ENCODE data around the gene COA4.

Gene COA4

DNA sequence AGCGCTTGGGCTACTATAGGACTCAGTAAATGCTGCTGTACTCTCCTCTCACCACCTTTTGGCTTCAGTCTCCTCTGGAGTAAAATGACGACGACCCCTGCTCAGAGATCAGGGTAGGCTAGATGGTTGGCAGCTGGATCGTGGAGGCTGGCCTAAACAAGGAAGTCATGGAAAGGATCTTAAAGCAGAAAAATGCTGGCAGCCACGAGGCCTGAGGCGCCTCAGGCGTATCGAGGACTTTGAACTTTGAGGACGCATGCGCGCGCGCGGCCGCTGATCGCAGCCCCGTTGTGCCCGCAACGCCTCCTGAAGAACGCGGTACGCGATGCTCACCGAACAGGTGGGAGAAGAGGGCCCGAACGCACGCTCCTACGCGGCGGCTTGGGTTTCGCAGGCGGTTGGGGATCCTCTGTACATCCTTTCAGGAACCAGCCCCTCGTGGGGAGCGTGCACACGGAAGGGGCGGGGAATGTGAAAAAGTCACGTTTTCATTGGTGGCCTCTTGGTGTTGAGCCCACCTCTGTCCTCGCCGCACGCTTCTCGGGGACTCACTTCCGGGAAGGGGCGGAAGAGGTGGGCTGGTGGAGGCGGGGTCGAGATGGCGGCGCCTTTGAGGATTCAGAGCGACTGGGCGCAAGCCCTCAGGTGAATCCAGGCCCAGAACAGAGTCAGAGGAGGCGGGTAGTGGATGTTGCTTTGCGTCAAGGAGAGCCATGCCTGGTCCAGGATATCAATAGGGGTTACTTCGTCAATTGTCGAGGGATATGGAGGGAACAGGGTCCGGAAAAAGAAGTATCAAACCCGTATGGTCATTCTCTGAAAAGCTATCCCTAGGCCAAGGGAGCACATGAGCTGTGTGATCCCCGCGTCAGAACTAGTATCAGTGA is at the start of gene COA4, which contains the start of gene PAAF1:
COA4 (minus strand) TSS at position 423 of the 887 bp plus-strand sequence. CDS start 3,468 bp downstream, outside the sequence.
PAAF1 (plus strand) TSS at position 576 of the 887 bp plus-strand sequence; CDS start at position 599, 23 bp downstream.
- peaks cover 13 to 18% of the 10 kb centered on the region in 2 donors for H3K4me1 ChIP-seq (ENCODE audit: control insufficient read depth in 2 of 2, insufficient read depth in 2 of 2, low read length in 2 of 2)
- H3K27ac ChIP-seq (ENCODE audit: low read depth in 2 of 2, low read length in 2 of 2), result peak within 1 kb of the TSS; percentile 88 to 95
- peak within 1 kb of the TSS; percentile 99 to 100 for H3K4me3 ChIP-seq (ENCODE audit: low read length in 2 of 2)
- no peaks in the 10 kb centered on the region for H3K9me3 ChIP-seq (ENCODE audit: control insufficient read depth in 2 of 2, low read length in 2 of 2)
- peak within 1 kb of the TSS; percentile 88 to 92 for H3K9ac ChIP-seq (ENCODE audit: low read depth in 1 of 2, low read length in 2 of 2)
- peaks cover 13 to 14% of the 10 kb centered on the region in 2 donors for H3K36me3 ChIP-seq (ENCODE audit: control insufficient read depth in 2 of 2, insufficient read depth in 2 of 2, low read length in 2 of 2)
- no peaks in the 10 kb centered on the region for H3K27me3 ChIP-seq (ENCODE audit: control insufficient read depth in 2 of 2, insufficient read depth in 2 of 2, low read length in 2 of 2)

DNA sequence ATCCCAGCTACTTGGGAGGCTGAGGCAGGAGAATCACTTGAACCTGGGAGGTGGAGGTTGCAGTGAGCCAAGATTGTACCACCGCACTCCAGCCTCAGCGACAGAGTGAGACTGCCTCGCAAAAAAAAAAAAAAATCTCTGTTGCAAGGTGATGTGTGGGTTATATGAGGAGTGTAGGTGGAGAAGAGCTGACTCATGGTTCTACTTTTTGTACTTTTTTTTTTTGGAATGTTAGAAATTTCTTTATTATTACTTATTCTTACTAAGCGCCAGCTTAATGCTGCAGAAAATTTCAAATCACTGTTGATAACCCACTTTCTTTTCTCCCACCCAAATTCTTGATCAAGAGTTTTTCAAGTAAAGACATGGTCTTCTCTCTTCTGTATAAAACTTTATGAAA is 44.5 kb upstream of the COA4 start:
- Histone ChIP-seq H3K36me3 (ENCODE audit: control insufficient read depth in 2 of 2, insufficient read depth in 2 of 2, low read length in 2 of 2) (peaks cover 18 to 46% of the 10 kb centered on the region in 2 donors), H3K27me3 (ENCODE audit: control insufficient read depth in 2 of 2, insufficient read depth in 2 of 2, low read length in 2 of 2) (no peaks in the 10 kb centered on the region)

DNA sequence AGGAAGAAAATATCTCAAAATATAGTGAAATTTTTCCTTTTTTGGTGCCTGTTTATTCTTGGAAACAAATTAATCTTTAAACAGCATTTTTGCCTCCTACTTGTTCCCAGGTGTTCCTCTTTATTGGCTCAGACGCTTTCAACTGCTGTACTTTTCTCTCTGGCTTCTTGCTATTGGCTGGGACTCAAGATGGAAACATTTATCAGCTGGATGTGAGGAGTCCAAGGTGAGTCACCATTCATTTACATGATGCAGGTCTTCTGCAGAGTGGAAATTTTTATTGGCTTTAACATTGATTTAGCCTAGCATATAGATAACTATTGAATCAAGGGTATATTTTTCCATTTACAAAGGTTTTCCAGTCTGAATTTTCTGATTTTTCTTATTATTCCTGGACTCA is 39.8 kb upstream of the COA4 start:
- Histone ChIP-seq H3K9me3 (ENCODE audit: control insufficient read depth in 2 of 2, low read length in 2 of 2) (no peaks in the 10 kb centered on the region), H3K36me3 (ENCODE audit: control insufficient read depth in 2 of 2, insufficient read depth in 2 of 2, low read length in 2 of 2) (peaks cover 29 to 54% of the 10 kb centered on the region in 2 donors), H3K4me3 (ENCODE audit: low read length in 2 of 2) (no peak overlapping the region), H3K4me1 (ENCODE audit: control insufficient read depth in 2 of 2, insufficient read depth in 2 of 2, low read length in 2 of 2) (no peaks in the 10 kb centered on the region), H3K27ac (ENCODE audit: low read depth in 2 of 2, low read length in 2 of 2) (no peak overlapping the region), H3K27me3 (ENCODE audit: control insufficient read depth in 2 of 2, insufficient read depth in 2 of 2, low read length in 2 of 2) (no peaks in the 10 kb centered on the region), H3K9ac (ENCODE audit: low read depth in 1 of 2, low read length in 2 of 2) (no peak overlapping the region)

More for the DNA sequence above, 44.5 kb upstream of the COA4 start:
- H3K4me3 ChIP-seq (ENCODE audit: low read length in 2 of 2), result no peak overlapping the region
- no peak overlapping the region for H3K27ac ChIP-seq (ENCODE audit: low read depth in 2 of 2, low read length in 2 of 2)
- H3K9ac ChIP-seq (ENCODE audit: low read depth in 1 of 2, low read length in 2 of 2), result no peak overlapping the region
- no peaks in the 10 kb centered on the region for H3K9me3 ChIP-seq (ENCODE audit: control insufficient read depth in 2 of 2, low read length in 2 of 2)
- H3K4me1 ChIP-seq (ENCODE audit: control insufficient read depth in 2 of 2, insufficient read depth in 2 of 2, low read length in 2 of 2), result no peaks in the 10 kb centered on the region

DNA sequence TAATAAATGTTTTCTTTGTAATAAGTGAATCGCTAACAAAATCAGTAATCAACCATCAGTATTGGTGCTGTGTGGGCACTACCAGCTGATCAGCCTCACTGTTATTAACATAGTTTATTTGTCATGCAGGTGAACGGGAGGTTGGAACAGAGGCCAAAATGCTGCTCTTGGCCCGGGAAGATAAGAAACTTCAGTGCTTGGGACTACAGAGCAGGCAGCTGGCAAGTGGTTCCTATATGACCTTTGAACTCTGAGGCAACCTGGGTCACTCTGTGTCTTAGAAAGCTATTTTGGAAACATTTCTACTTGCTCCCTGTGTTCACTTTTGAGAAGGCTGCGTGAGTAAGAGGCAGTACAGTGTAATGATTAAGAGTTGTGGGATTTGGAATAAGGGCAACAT is 37.6 kb upstream of the COA4 start:
- no peak overlapping the region for H3K27ac ChIP-seq (ENCODE audit: low read depth in 2 of 2, low read length in 2 of 2)
- H3K4me1 ChIP-seq (ENCODE audit: control insufficient read depth in 2 of 2, insufficient read depth in 2 of 2, low read length in 2 of 2), result no peaks in the 10 kb centered on the region
- no peaks in the 10 kb centered on the region for H3K9me3 ChIP-seq (ENCODE audit: control insufficient read depth in 2 of 2, low read length in 2 of 2)
- peaks cover 30 to 54% of the 10 kb centered on the region in 2 donors for H3K36me3 ChIP-seq (ENCODE audit: control insufficient read depth in 2 of 2, insufficient read depth in 2 of 2, low read length in 2 of 2)
- no peak overlapping the region for H3K9ac ChIP-seq (ENCODE audit: low read depth in 1 of 2, low read length in 2 of 2)
- H3K27me3 ChIP-seq (ENCODE audit: control insufficient read depth in 2 of 2, insufficient read depth in 2 of 2, low read length in 2 of 2), result no peaks in the 10 kb centered on the region
- H3K4me3 ChIP-seq (ENCODE audit: low read length in 2 of 2), result no peak overlapping the region

DNA sequence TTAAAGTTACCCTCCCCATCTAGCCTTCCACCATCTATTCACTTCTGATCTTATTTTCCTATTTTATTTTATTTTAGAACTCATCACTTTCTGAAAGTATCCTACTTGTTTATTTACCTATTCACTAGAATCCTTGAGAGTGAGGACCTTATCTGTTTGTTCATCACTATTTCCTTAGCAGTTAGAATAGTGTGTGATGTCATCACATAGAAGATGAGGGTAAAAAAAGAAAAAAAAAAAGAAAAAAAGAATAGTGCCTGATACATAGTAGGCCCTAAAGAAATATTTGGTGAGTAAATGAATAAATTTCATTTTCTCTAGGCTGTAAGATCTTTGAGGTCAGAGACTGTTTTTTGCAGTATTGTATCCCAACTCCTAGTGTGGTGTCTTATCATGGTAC is 36.8 kb upstream of the COA4 start:
- Histone ChIP-seq H3K9ac (ENCODE audit: low read depth in 1 of 2, low read length in 2 of 2) (no peak overlapping the region), H3K27ac (ENCODE audit: low read depth in 2 of 2, low read length in 2 of 2) (no peak overlapping the region), H3K9me3 (ENCODE audit: control insufficient read depth in 2 of 2, low read length in 2 of 2) (no peaks in the 10 kb centered on the region), H3K4me1 (ENCODE audit: control insufficient read depth in 2 of 2, insufficient read depth in 2 of 2, low read length in 2 of 2) (no peaks in the 10 kb centered on the region), H3K27me3 (ENCODE audit: control insufficient read depth in 2 of 2, insufficient read depth in 2 of 2, low read length in 2 of 2) (no peaks in the 10 kb centered on the region), H3K4me3 (ENCODE audit: low read length in 2 of 2) (no peak overlapping the region), H3K36me3 (ENCODE audit: control insufficient read depth in 2 of 2, insufficient read depth in 2 of 2, low read length in 2 of 2) (peaks cover 23 to 49% of the 10 kb centered on the region in 2 donors)

DNA sequence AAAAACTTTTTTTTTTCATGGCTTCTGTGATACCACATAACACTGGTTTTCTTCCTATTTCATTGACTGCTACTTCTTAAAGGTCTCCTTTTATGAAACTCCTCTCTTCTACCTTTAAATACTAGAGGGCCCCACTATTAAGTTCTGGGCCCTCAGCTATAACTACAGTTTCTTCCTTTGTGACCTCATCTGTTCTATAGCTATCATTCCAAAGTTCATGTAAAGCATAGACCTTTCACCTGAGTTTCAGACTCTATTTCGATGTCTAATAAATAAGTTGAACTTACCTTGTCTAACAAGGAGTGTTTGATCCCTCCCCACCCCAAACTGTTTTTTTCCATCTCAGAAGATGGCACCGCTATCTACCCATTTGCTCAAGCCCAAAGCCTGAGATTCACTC is 35.4 kb upstream of the COA4 start:
- Histone ChIP-seq H3K36me3 (ENCODE audit: control insufficient read depth in 2 of 2, insufficient read depth in 2 of 2, low read length in 2 of 2) (peaks cover 27 to 40% of the 10 kb centered on the region in 2 donors), H3K4me3 (ENCODE audit: low read length in 2 of 2) (no peak overlapping the region), H3K27ac (ENCODE audit: low read depth in 2 of 2, low read length in 2 of 2) (no peak overlapping the region), H3K9me3 (ENCODE audit: control insufficient read depth in 2 of 2, low read length in 2 of 2) (no peaks in the 10 kb centered on the region), H3K4me1 (ENCODE audit: control insufficient read depth in 2 of 2, insufficient read depth in 2 of 2, low read length in 2 of 2) (no peaks in the 10 kb centered on the region), H3K27me3 (ENCODE audit: control insufficient read depth in 2 of 2, insufficient read depth in 2 of 2, low read length in 2 of 2) (no peaks in the 10 kb centered on the region), H3K9ac (ENCODE audit: low read depth in 1 of 2, low read length in 2 of 2) (no peak overlapping the region)

DNA sequence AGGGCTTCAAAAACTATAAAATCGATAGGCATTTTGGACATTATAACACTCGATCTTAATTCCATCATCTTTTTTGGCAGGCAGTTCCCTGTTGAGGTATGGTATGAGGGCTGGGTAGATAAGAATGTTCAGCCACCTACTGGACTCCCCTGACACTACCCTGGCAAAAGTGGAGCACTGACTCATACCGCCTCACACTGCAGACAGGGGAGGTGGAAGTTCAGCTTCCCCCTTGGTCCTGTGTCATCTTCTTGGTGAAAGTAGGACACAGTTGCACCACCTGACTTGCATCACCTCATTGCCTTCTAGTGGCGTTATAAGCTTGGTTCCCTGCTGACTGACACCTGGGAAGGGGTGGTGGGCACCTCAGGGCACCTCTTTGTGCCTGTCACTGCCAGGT is 30.5 kb upstream of the COA4 start:
- no peaks in the 10 kb centered on the region for H3K4me1 ChIP-seq (ENCODE audit: control insufficient read depth in 2 of 2, insufficient read depth in 2 of 2, low read length in 2 of 2)
- H3K9ac ChIP-seq (ENCODE audit: low read depth in 1 of 2, low read length in 2 of 2), result no peak overlapping the region
- H3K27me3 ChIP-seq (ENCODE audit: control insufficient read depth in 2 of 2, insufficient read depth in 2 of 2, low read length in 2 of 2), result no peaks in the 10 kb centered on the region
- H3K27ac ChIP-seq (ENCODE audit: low read depth in 2 of 2, low read length in 2 of 2), result no peak overlapping the region
- peaks cover 12 to 17% of the 10 kb centered on the region in 2 donors for H3K36me3 ChIP-seq (ENCODE audit: control insufficient read depth in 2 of 2, insufficient read depth in 2 of 2, low read length in 2 of 2)
- no peak overlapping the region for H3K4me3 ChIP-seq (ENCODE audit: low read length in 2 of 2)
- no peaks in the 10 kb centered on the region for H3K9me3 ChIP-seq (ENCODE audit: control insufficient read depth in 2 of 2, low read length in 2 of 2)

DNA sequence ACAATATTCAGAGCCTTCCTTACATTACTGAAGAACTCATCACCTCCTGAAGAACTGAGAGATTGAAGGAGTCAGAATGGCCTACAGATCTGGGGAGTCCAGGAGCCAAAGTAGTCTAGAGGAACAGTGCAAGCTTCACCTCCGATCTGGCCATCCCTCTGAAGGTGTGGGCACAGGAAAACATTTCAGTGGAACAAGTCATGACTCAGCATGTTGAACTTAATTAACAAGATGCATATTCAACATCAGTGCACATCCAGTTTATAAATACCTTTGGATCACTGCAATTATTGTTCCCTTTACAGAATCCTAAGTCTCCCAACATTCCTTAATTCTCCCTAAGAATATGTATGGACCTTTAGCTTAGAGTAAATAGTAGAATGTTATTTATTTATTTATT is 25.7 kb upstream of the COA4 start:
- H3K9ac ChIP-seq (ENCODE audit: low read depth in 1 of 2, low read length in 2 of 2), result no peak overlapping the region
- no peaks in the 10 kb centered on the region for H3K27me3 ChIP-seq (ENCODE audit: control insufficient read depth in 2 of 2, insufficient read depth in 2 of 2, low read length in 2 of 2)
- H3K4me3 ChIP-seq (ENCODE audit: low read length in 2 of 2), result no peak overlapping the region
- H3K36me3 ChIP-seq (ENCODE audit: control insufficient read depth in 2 of 2, insufficient read depth in 2 of 2, low read length in 2 of 2), result peaks cover 10 to 17% of the 10 kb centered on the region in 2 donors
- no peaks in the 10 kb centered on the region for H3K4me1 ChIP-seq (ENCODE audit: control insufficient read depth in 2 of 2, insufficient read depth in 2 of 2, low read length in 2 of 2)
- no peak overlapping the region for H3K27ac ChIP-seq (ENCODE audit: low read depth in 2 of 2, low read length in 2 of 2)
- H3K9me3 ChIP-seq (ENCODE audit: control insufficient read depth in 2 of 2, low read length in 2 of 2), result no peaks in the 10 kb centered on the region

DNA sequence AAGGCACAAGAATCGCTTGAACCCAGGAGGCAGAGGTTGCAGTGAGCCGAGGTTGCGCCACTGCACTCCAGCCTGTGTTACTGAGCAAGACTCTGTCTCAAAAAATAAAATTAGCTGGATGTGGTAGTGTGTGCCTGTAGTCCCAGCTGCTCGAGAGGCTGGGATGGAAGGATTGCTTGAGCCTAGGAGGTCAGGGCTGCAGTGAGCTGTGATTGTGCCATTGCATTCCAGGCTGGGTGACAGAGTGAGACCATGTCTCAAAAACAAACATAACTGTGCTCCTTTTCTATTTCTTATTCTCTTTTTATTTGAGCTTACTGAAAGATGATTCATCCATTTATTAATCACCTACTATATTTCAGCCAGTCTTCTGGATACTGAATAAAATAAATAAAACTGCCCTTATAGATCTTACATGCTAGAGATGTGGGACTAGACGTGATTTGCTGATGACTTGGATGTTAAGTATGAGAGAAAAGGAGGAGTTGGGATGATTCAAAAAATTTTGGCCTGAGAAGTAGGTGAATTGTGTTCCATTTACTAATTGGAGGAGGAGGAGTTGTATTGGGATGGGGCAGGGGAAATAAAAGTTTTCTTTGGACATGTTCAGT is 18.2 kb upstream of the COA4 start:
- no peaks in the 10 kb centered on the region for H3K27me3 ChIP-seq (ENCODE audit: control insufficient read depth in 2 of 2, insufficient read depth in 2 of 2, low read length in 2 of 2)
- H3K36me3 ChIP-seq (ENCODE audit: control insufficient read depth in 2 of 2, insufficient read depth in 2 of 2, low read length in 2 of 2), result peaks cover 10 to 12% of the 10 kb centered on the region in 2 donors
- no peaks in the 10 kb centered on the region for H3K4me1 ChIP-seq (ENCODE audit: control insufficient read depth in 2 of 2, insufficient read depth in 2 of 2, low read length in 2 of 2)
- H3K4me3 ChIP-seq (ENCODE audit: low read length in 2 of 2), result no peak overlapping the region
- no peaks in the 10 kb centered on the region for H3K9me3 ChIP-seq (ENCODE audit: control insufficient read depth in 2 of 2, low read length in 2 of 2)
- no peak overlapping the region for H3K27ac ChIP-seq (ENCODE audit: low read depth in 2 of 2, low read length in 2 of 2)
- H3K9ac ChIP-seq (ENCODE audit: low read depth in 1 of 2, low read length in 2 of 2), result no peak overlapping the region

DNA sequence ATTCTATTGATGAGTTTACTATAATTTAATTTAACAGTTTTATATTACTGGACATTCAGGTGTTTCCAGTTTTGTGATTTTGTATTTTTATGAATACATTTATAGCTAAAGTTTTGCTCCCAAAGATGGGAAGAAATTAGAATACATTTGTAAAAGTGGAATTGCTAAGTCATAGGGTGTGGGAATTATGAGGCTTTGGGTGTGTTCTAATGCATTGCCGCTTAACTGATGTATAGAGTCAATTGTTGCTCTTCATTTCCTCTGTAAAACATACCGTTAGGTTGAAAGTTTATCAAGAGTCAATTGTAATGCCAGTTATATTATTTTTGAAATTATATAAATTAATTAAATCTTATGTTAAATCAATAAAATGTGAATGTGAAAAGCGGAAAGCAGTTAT is 16.4 kb upstream of the COA4 start:
- Histone ChIP-seq H3K27ac (ENCODE audit: low read depth in 2 of 2, low read length in 2 of 2) (no peak overlapping the region), H3K36me3 (ENCODE audit: control insufficient read depth in 2 of 2, insufficient read depth in 2 of 2, low read length in 2 of 2) (peaks cover 14 to 19% of the 10 kb centered on the region in 2 donors), H3K4me3 (ENCODE audit: low read length in 2 of 2) (no peak overlapping the region), H3K9me3 (ENCODE audit: control insufficient read depth in 2 of 2, low read length in 2 of 2) (no peaks in the 10 kb centered on the region), H3K9ac (ENCODE audit: low read depth in 1 of 2, low read length in 2 of 2) (no peak overlapping the region), H3K27me3 (ENCODE audit: control insufficient read depth in 2 of 2, insufficient read depth in 2 of 2, low read length in 2 of 2) (no peaks in the 10 kb centered on the region), H3K4me1 (ENCODE audit: control insufficient read depth in 2 of 2, insufficient read depth in 2 of 2, low read length in 2 of 2) (no peaks in the 10 kb centered on the region)
